GM12873 (cell line): ENCODE results near the gene RHAG.

Experiments used
- CTCF ChIP-seq: IDR thresholded peaks from 2 replicates; pipeline ENCODE4 v1.5.1; 2012; ENCODE audit warnings: low read depth, mild to moderate bottlenecking, moderate library complexity, low read length, control low read depth; ENCODE audit not compliant: insufficient read depth; ENCODE audit errors: missing control alignments

The RHAG gene

GRCh38 chr6:49555951-49556350, 80.7 kb downstream of the RHAG start:
- TF ChIP-seq CTCF: no peak
